ENCODE measurements around the gene HOMER1. TPM values are rescaled to one million over a fixed set of nuclear protein-coding genes. Genes with fewer than 3 reads are reported as not detected.
A peak's percentile ranks its signal among the peaks of the same experiment; 100 is the strongest.

The HOMER1 gene
- total RNA-seq, 1 donor from 2014 or later, result 4.3 TPM

GRCh38 chr5:79464695-79465332 lies 49.1 kb downstream of the HOMER1 start:
- peak; percentile 10 for DNase-seq (ENCODE audit: low read depth)
- H3K4me3 ChIP-seq (ENCODE audit: low read depth, low read length), result no peak overlapping the region
- TF ChIP-seq CTCF (conservative IDR thresholded peaks at IDR 0.05; ENCODE audit: low read depth, low read length), result peak; percentile 67

- TF ChIP-seq CTCF (conservative IDR thresholded peaks at IDR 0.05; ENCODE audit: low read depth, low read length), result no peak
- no peak overlapping the region for H3K4me3 ChIP-seq (ENCODE audit: low read depth, low read length)
- DNase-seq (ENCODE audit: low read depth), result no peak
Measured at GRCh38 chr5:79464278-79464677, 49.7 kb downstream of the HOMER1 start.

- no peak for TF ChIP-seq CTCF (conservative IDR thresholded peaks at IDR 0.05; ENCODE audit: low read depth, low read length)
- no peak for DNase-seq (ENCODE audit: low read depth)
Measured at GRCh38 chr5:79459626-79460025, 54.3 kb downstream of the HOMER1 start.

GRCh38 chr5:79456890-79457583 lies 56.9 kb downstream of the HOMER1 start:
- TF ChIP-seq CTCF (conservative IDR thresholded peaks at IDR 0.05; ENCODE audit: low read depth, low read length), result no peak
- H3K4me3 ChIP-seq (ENCODE audit: low read depth, low read length), result no peak overlapping the region
- no peak for DNase-seq (ENCODE audit: low read depth)

More at GRCh38 chr5:79459626-79460025, 54.3 kb downstream of the HOMER1 start:
- no peak overlapping the region for H3K4me3 ChIP-seq (ENCODE audit: low read depth, low read length)

GRCh38 chr5:79456400-79456799 lies 57.5 kb downstream of the HOMER1 start:
- H3K4me3 ChIP-seq (ENCODE audit: low read depth, low read length), result no peak overlapping the region
- TF ChIP-seq CTCF (conservative IDR thresholded peaks at IDR 0.05; ENCODE audit: low read depth, low read length), result no peak
- no peak for DNase-seq (ENCODE audit: low read depth)

- H3K4me3 ChIP-seq (ENCODE audit: low read depth, low read length), result no peak overlapping the region
- DNase-seq (ENCODE audit: low read depth), result no peak
- no peak for TF ChIP-seq CTCF (conservative IDR thresholded peaks at IDR 0.05; ENCODE audit: low read depth, low read length)
Measured at GRCh38 chr5:79454043-79454442, 59.9 kb downstream of the HOMER1 start.

GRCh38 chr5:79448336-79448735 lies 65.6 kb downstream of the HOMER1 start:
- no peak overlapping the region for H3K4me3 ChIP-seq (ENCODE audit: low read depth, low read length)
- no peak for TF ChIP-seq CTCF (conservative IDR thresholded peaks at IDR 0.05; ENCODE audit: low read depth, low read length)
- peak; percentile 60 for DNase-seq (ENCODE audit: low read depth)

Measured in epithelial cell of proximal tubule (primary cell).